GM12878 (cell line): Measurements from ENCODE around the gene CSF2. TPM values are rescaled to one million over a fixed set of nuclear protein-coding genes. Genes with fewer than 3 reads are reported as not detected.

Experiments
- ATAC-seq: fragments of 200-7000 bp; cut with Tn5 transposase; 3 replicates; pipeline ENCODE4 v1.9.1; 2020; ENCODE audit warnings: mild to moderate bottlenecking, moderate library complexity
- BruUV-seq: library from RNA; stranded (reverse); fragments of 400-500 nt; replicated peaks from 2 replicates; lab custom pipeline; 2021; lab: Mats Ljungman, UMichigan
- CTCF ChIA-PET: fragments of 300-600 bp; sonication (Branson Sonifier 250); formaldehyde crosslinking; extraction: SDS; loops from one replicate; lab custom pipeline; 2021; ENCODE audit warnings: inconsistent platforms; lab: Yijun Ruan, JAX
- POLR2A ChIA-PET: fragments of 350-600 bp; formaldehyde crosslinking; extraction: SDS; loops from one replicate; lab custom pipeline; 2021; ENCODE audit warnings: inconsistent platforms; lab: Charles Lee
- RAD21 ChIA-PET: fragments of 300-600 bp; sonication (Branson Sonifier 250); formaldehyde crosslinking; loops from one replicate; lab custom pipeline; 2023; ENCODE audit warnings: antibody characterized with exemption; ENCODE audit not compliant: unreplicated experiment; lab: Charles Lee
- SMC1A ChIA-PET: fragments of 300-600 bp; sonication (Branson Sonifier 250); formaldehyde crosslinking; loops from one replicate; lab custom pipeline; 2023; ENCODE audit not compliant: unreplicated experiment, uncharacterized antibody; lab: Charles Lee
- DNase-seq: peaks from one replicate; pipeline ENCODE4 v3.0.0-alpha.2; 2011; ENCODE audit warnings: low read depth, low spot score
- FAIRE-seq: peaks from 3 replicates; lab custom pipeline; 2011; peaks lifted over from hg19 to GRCh38; lab: Jason Lieb, UNC
- H2AFZ ChIP-seq: 2 replicates; pipeline ENCODE4 v1.6.0; 2011; ENCODE audit warnings: low read depth, low read length, control low read depth; ENCODE audit not compliant: control insufficient read depth
- H3K27ac ChIP-seq: 2 replicates; pipeline ENCODE4 v1.5.1; 2011; ENCODE audit warnings: control low read depth; ENCODE audit not compliant: control insufficient read depth, insufficient read depth
- H3K27me3 ChIP-seq, 2 experiments: replicated peaks in 1 of 2; 2 replicates each; pipeline versions ENCODE4 v1.6.0 to v1.6.1; 2011; ENCODE audit warnings: low read length in 1 of 2; ENCODE audit not compliant: control insufficient read depth in 2 of 2, insufficient read depth in 2 of 2
- H3K36me3 ChIP-seq, 2 experiments: 2 replicates each; pipeline ENCODE4 v1.5.1; 2011; ENCODE audit warnings: low read length in 1 of 2; ENCODE audit not compliant: control insufficient read depth in 2 of 2, insufficient read depth in 2 of 2
- H3K4me1 ChIP-seq: 2 replicates; pipeline ENCODE4 v1.6.1; 2011; ENCODE audit warnings: mild to moderate bottlenecking, low read length, moderate library complexity, mixed read lengths; ENCODE audit not compliant: control insufficient read depth, insufficient read depth
- H3K4me2 ChIP-seq: 2 replicates; pipeline ENCODE4 v1.6.0; 2011; ENCODE audit warnings: control low read depth; ENCODE audit not compliant: control insufficient read depth, insufficient read depth
- H3K4me3 ChIP-seq: fragments of 200-600 bp; sonication (generic); 2 replicates; pipeline ENCODE4 v1.5.1; 2016
- H3K79me2 ChIP-seq: 2 replicates; pipeline ENCODE4 v1.6.0; 2011; ENCODE audit warnings: low read length; ENCODE audit not compliant: control insufficient read depth, insufficient read depth
- H3K9ac ChIP-seq: 2 replicates; pipeline ENCODE4 v1.8.0; 2011; ENCODE audit warnings: low read length, control low read depth, mixed read lengths; ENCODE audit not compliant: control insufficient read depth, insufficient read depth
- H3K9me3 ChIP-seq: replicated peaks from 3 replicates; pipeline ENCODE4 v1.5.1; 2011; ENCODE audit warnings: mild to moderate bottlenecking, low read length; ENCODE audit not compliant: control insufficient read depth, insufficient read depth
- H4K20me1 ChIP-seq: 2 replicates; pipeline ENCODE4 v1.6.0; 2011; ENCODE audit not compliant: control insufficient read depth, insufficient read depth
- BRCA1 ChIP-seq: IDR thresholded peaks from 2 replicates; pipeline ENCODE4 v1.6.1; 2011; ENCODE audit warnings: low read depth, low read length, improper control_type of control experiment
- CBFB ChIP-seq: IDR thresholded peaks from 2 replicates; pipeline ENCODE4 v1.6.1; 2016; ENCODE audit warnings: antibody characterized with exemption, low read depth
- GABPA ChIP-seq: IDR thresholded peaks from 2 replicates; pipeline ENCODE4 v1.6.1; 2014; ENCODE audit warnings: antibody characterized with exemption, low read depth, mild to moderate bottlenecking, inconsistent platforms
- HDAC6 ChIP-seq: fragments of 200-600 bp; sonication (generic); IDR thresholded peaks from one replicate; pipeline ENCODE4 v1.8.0; 2017; ENCODE audit warnings: antibody characterized with exemption; ENCODE audit not compliant: unreplicated experiment
- JUND ChIP-seq: IDR thresholded peaks from 2 replicates; pipeline ENCODE4 v1.6.1; 2012; ENCODE audit warnings: low read depth, mild to moderate bottlenecking, low read length, improper control_type of control experiment, moderate library complexity
- RCOR1 ChIP-seq: conservative IDR thresholded peaks from 2 replicates; pipeline ENCODE4 v1.6.1; 2012; ENCODE audit warnings: low read depth, low read length, improper control_type of control experiment
- RUNX3 ChIP-seq: IDR thresholded peaks from 2 replicates; pipeline ENCODE4 v1.6.1; 2012; ENCODE audit warnings: low read length, inconsistent platforms
- SMC3 ChIP-seq: IDR thresholded peaks from 2 replicates; pipeline ENCODE4 v1.6.1; 2011; ENCODE audit warnings: low read length, improper control_type of control experiment, borderline replicate concordance
- SPI1 ChIP-seq: IDR thresholded peaks from 2 replicates; pipeline ENCODE4 v1.6.1; 2011; ENCODE audit warnings: low read depth, mild to moderate bottlenecking, low read length, moderate library complexity, borderline replicate concordance; ENCODE audit not compliant: insufficient read depth
- SREBF1 ChIP-seq: IDR thresholded peaks from 2 replicates; pipeline ENCODE4 v1.6.1; 2012; ENCODE audit warnings: mild to moderate bottlenecking, low read length
- ZNF622 ChIP-seq: fragments of 450-650 bp; IDR thresholded peaks from 2 replicates; pipeline ENCODE4 v1.6.1; 2017; ENCODE audit warnings: mild to moderate bottlenecking, inconsistent platforms
- WGBS: methylation state at CpG from one replicate; pipeline ENCODE4 v1.1.6; 2016; ENCODE audit warnings: low lambda C conversion rate; ENCODE audit not compliant: insufficient replicate concordance, insufficient coverage; ENCODE audit errors: missing lambda C conversion rate; 5-methylcytosine and 5-hydroxymethylcytosine counted together
- in situ Hi-C: fragments of 300-500 bp; cut with MboI; formaldehyde crosslinking; loops from 9 replicates; pipeline ENCODE4 v1.14.3; 2018; ENCODE audit warnings: mixed read lengths
- intact Hi-C: fragments of 100-400 bp; cut with micrococcal nuclease; formaldehyde crosslinking; loops from one replicate; pipeline ENCODE4 v1.14.2; 2022; ENCODE audit not compliant: unreplicated experiment
- polyA plus RNA-seq, 11 experiments: library from polyadenylated mRNA; depleted of rRNA in 4 of 11; unstranded in 6 of 11; stranded (reverse) in 5 of 11; fragments of >200 nt; fragmentation: Nextera tagmentation in 4 of 11; fragmentation: Illumina TruSeq in 1 of 11; extraction: Ambion mirVana in 4 of 11; extraction: Trizol in 1 of 11; gene quantifications; 1 replicate in 1 of 11; 2 replicates in 10 of 11; pipeline versions ENCODE4 v1.2.1 to v1.2.3, GENCODE V29; 2011 to 2016; ENCODE audit warnings: inconsistent platforms in 2 of 11, missing spikeins in 2 of 11, low read depth in 1 of 11
- total RNA-seq, 4 experiments: library from RNA; depleted of rRNA in 3 of 4; stranded (reverse); fragments of >200 nt in 3 of 4; fragmentation: Illumina TruSeq in 1 of 4; extraction: Trizol in 1 of 4; gene quantifications; 2 replicates each; pipeline versions ENCODE4 v1.2.1 to v1.2.3, GENCODE V29; 2013 to 2021
- TF ChIP-seq, protein P1 (sequence below): IDR thresholded peaks from 2 replicates; pipeline ENCODE4 v1.6.1; 2011; ENCODE audit warnings: borderline replicate concordance, low read depth, mild to moderate bottlenecking, moderate library complexity, low read length; ENCODE audit not compliant: insufficient read depth, poor library complexity, severe bottlenecking
- TF ChIP-seq, protein P2 (sequence below): IDR thresholded peaks from 2 replicates; pipeline ENCODE4 v1.6.1; 2011; ENCODE audit warnings: mild to moderate bottlenecking, low read depth, low read length, moderate library complexity; ENCODE audit not compliant: insufficient replicate concordance
- TF ChIP-seq, protein P3 (sequence below): fragments of 450-650 bp; IDR thresholded peaks from 2 replicates; pipeline ENCODE4 v1.6.1; 2018; ENCODE audit warnings: mild to moderate bottlenecking, low read depth, moderate library complexity; ENCODE audit not compliant: partially characterized antibody
- TF ChIP-seq, protein P4 (sequence below): fragments of 450-650 bp; IDR thresholded peaks from 2 replicates; pipeline ENCODE4 v1.6.1; 2017; ENCODE audit warnings: borderline replicate concordance

The CSF2 gene
- total and polyA plus RNA-seq, 10 of the 15 experiments (the other 5 are each of a cell fraction or from before 2014, with no cell fraction given), result 0.15 to 2.0 (median 0.69) TPM; not detected in 2

DNA sequence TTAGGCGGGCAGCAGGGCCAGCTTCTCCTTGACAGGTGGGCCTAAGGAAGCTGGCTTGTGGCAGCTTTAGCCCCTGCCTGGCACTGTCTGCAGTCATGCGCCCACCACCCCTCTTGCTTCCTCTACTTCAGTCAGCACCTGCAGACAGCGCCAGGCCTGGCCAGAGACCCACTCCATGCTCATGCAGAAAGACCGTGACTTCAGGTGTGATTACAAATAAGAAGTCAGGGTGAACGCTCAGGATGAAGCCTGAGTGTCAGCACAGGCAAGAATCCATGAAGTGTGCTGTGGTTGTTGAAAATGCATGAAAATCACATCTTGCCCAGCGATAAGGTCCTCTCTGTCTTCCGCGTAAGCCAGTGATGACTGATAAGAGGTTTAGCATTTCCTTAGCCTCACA is 3.4 kb downstream of the CSF2 start (continued):
- TF ChIP-seq, protein P1, sequence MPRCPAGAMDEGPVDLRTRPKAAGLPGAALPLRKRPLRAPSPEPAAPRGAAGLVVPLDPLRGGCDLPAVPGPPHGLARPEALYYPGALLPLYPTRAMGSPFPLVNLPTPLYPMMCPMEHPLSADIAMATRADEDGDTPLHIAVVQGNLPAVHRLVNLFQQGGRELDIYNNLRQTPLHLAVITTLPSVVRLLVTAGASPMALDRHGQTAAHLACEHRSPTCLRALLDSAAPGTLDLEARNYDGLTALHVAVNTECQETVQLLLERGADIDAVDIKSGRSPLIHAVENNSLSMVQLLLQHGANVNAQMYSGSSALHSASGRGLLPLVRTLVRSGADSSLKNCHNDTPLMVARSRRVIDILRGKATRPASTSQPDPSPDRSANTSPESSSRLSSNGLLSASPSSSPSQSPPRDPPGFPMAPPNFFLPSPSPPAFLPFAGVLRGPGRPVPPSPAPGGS, result no peak
- TF ChIP-seq ZNF622 (no peak), GABPA (no peak), BRCA1 (no peak), RCOR1 (no peak), JUND (no peak)
- TF ChIP-seq, protein P2, sequence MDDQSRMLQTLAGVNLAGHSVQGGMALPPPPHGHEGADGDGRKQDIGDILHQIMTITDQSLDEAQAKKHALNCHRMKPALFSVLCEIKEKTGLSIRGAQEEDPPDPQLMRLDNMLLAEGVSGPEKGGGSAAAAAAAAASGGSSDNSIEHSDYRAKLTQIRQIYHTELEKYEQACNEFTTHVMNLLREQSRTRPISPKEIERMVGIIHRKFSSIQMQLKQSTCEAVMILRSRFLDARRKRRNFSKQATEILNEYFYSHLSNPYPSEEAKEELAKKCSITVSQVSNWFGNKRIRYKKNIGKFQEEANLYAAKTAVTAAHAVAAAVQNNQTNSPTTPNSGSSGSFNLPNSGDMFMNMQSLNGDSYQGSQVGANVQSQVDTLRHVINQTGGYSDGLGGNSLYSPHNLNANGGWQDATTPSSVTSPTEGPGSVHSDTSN, result no peak
- TF ChIP-seq, all 136 proteins: peak for 0

DNA sequence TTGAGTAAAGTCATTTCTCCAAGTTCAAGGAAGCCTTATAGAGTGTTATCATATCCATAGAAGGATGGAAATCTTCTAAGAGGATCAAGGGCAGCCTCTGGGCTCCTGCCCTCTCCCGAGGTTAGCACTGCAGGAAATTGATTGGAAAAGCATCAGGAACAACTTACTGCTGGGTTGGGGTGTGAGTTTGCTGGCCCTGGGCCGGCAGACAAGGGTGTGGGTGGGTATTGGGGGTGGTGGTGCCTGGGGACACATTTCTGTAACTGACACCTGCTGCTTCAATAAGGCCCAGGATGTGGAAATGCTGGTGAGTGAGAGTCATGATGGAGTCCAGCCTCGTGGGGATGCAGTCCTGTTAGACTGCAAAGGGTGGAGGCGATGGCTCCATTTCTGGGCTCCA is 5.5 kb downstream of the CSF2 start:
- no peak overlapping the region for H2AFZ ChIP-seq
- RAD21 ChIA-PET, result no interaction called here
- H3K4me1 ChIP-seq, result no peaks in the 10 kb centered on the region
- no peaks in the 10 kb centered on the region for H3K79me2 ChIP-seq
- no peak overlapping the region for H3K27ac ChIP-seq
- no peak overlapping the region for H3K9ac ChIP-seq
- ATAC-seq (no peak), FAIRE-seq (no peak), DNase-seq (no peak)
- CTCF ChIA-PET, result no interaction called here
- H3K36me3 ChIP-seq, result no peaks in the 10 kb centered on the region
- no peak overlapping the region for H3K4me3 ChIP-seq
- in situ Hi-C loops, result loop anchor here (10.0 kb wide), 1 partner anchor 426 kb away; no protein-coding TSS in a partner anchor
- TF ChIP-seq, protein P3, sequence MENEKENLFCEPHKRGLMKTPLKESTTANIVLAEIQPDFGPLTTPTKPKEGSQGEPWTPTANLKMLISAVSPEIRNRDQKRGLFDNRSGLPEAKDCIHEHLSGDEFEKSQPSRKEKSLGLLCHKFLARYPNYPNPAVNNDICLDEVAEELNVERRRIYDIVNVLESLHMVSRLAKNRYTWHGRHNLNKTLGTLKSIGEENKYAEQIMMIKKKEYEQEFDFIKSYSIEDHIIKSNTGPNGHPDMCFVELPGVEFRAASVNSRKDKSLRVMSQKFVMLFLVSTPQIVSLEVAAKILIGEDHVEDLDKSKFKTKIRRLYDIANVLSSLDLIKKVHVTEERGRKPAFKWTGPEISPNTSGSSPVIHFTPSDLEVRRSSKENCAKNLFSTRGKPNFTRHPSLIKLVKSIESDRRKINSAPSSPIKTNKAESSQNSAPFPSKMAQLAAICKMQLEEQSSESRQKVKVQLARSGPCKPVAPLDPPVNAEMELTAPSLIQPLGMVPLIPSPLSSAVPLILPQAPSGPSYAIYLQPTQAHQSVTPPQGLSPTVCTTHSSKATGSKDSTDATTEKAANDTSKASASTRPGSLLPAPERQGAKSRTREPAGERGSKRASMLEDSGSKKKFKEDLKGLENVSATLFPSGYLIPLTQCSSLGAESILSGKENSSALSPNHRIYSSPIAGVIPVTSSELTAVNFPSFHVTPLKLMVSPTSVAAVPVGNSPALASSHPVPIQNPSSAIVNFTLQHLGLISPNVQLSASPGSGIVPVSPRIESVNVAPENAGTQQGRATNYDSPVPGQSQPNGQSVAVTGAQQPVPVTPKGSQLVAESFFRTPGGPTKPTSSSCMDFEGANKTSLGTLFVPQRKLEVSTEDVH, result no peak
- TF ChIP-seq SPI1 (no peak), RUNX3 (no peak), SMC3 (no peak), SREBF1 (no peak), HDAC6 (no peak), CBFB (no peak)
- TF ChIP-seq, protein P4, sequence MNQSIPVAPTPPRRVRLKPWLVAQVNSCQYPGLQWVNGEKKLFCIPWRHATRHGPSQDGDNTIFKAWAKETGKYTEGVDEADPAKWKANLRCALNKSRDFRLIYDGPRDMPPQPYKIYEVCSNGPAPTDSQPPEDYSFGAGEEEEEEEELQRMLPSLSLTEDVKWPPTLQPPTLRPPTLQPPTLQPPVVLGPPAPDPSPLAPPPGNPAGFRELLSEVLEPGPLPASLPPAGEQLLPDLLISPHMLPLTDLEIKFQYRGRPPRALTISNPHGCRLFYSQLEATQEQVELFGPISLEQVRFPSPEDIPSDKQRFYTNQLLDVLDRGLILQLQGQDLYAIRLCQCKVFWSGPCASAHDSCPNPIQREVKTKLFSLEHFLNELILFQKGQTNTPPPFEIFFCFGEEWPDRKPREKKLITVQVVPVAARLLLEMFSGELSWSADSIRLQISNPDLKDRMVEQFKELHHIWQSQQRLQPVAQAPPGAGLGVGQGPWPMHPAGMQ, result no peak
- intact Hi-C loops, result no loop called here
- 12% methylated on average over 4 of the region's 4 CpGs for WGBS
- H4K20me1 ChIP-seq, result no peaks in the 10 kb centered on the region
- POLR2A ChIA-PET, result no interaction called here
- BruUV-seq, result no TSS peak
- no peak overlapping the region for H3K4me2 ChIP-seq
- SMC1A ChIA-PET, result interaction anchor here (1.4 kb wide), 1 partner anchor 20 kb away, joined by 4 read pairs; no protein-coding TSS in a partner anchor
- H3K27me3 ChIP-seq, result no peaks in the 10 kb centered on the region; a peak in 1 of 4 replicates
- no peaks in the 10 kb centered on the region for H3K9me3 ChIP-seq
